Right lobe of liver (tissue), 6 donors: ENCODE data around the gene CDCA7L. TPM values are rescaled to one million over a fixed set of nuclear protein-coding genes. Genes with fewer than 3 reads are reported as not detected.

Experiments
- ATAC-seq, 4 donors: fragments of 200-7000 bp; cut with Tn5 transposase; one replicate each; pipeline ENCODE4 v1.9.1; 2020; ENCODE audit warnings: mild to moderate bottlenecking in 4 of 4, moderate library complexity in 4 of 4
- DNase-seq, 3 donors: peaks; one replicate each; pipeline ENCODE4 v3.0.0-alpha.2; 2020
- H3K27ac ChIP-seq, 3 donors: fragments of 200-600 bp; one replicate each; pipeline ENCODE4 v1.8.0; 2022
- H3K27me3 ChIP-seq, 2 donors: fragments of 200-600 bp; one replicate each; pipeline ENCODE4 v1.8.0; 2022
- H3K36me3 ChIP-seq, 4 donors: fragments of 200-600 bp; sonication (generic) in 1 of 4; one replicate each; pipeline versions ENCODE4 v1.5.1 to v1.8.0; 2017 to 2022; ENCODE audit warnings: control low read depth in 1 of 4
- H3K4me1 ChIP-seq, 4 donors: fragments of 200-600 bp; sonication (generic) in 1 of 4; one replicate each; pipeline versions ENCODE4 v1.5.1 to v1.8.0; 2017 to 2022; ENCODE audit warnings: control low read depth in 1 of 4
- H3K4me3 ChIP-seq, 3 donors: fragments of 200-600 bp; one replicate each; pipeline ENCODE4 v1.8.0; 2022
- H3K9me3 ChIP-seq, 4 donors: fragments of 200-600 bp; sonication (generic) in 1 of 4; one replicate each; pipeline versions ENCODE4 v1.5.1 to v1.8.0; 2017 to 2022; ENCODE audit warnings: control low read depth in 1 of 4
- CTCF ChIP-seq, 4 donors: fragments of 200-600 bp in 3 of 4; fragments of 450-650 bp in 1 of 4; IDR thresholded peaks; one replicate each; pipeline versions ENCODE4 v1.5.1 to v1.8.0; 2016 to 2022; ENCODE audit warnings: antibody characterized with exemption in 4 of 4, mild to moderate bottlenecking in 2 of 4
- POLR2A ChIP-seq: fragments of 450-650 bp; IDR thresholded peaks from one replicate; pipeline ENCODE4 v1.6.1; 2017; ENCODE audit warnings: antibody characterized with exemption, mild to moderate bottlenecking
- whole genome bisulfite sequencing: methylation state at CpG from one replicate; pipeline ENCODE4 v1.1.6; 2018; ENCODE audit warnings: low coverage, low lambda C conversion rate; ENCODE audit not compliant: insufficient coverage; ENCODE audit errors: missing lambda C conversion rate; 5-methylcytosine and 5-hydroxymethylcytosine counted together
- intact Hi-C, 2 donors: fragments of 100-400 bp; cut with DNase I; formaldehyde crosslinking; loops; one replicate each; pipeline versions ENCODE4 v1.11.2 to v1.14.1; 2022
- total RNA-seq, 6 experiments: library from RNA; depleted of rRNA in 2 of 6; stranded (reverse); fragments of >200 nt in 2 of 6; fragmentation: NEBNext Ultra II Directional in 3 of 6; extraction: Animal tissue kit (Norgen Biotek cat#: 25700) in 3 of 6; gene quantifications; one replicate each; pipeline versions ENCODE4 v1.1.0 to v1.2.4, GENCODE V29; 2016 to 2023
- donor health status: DM: no; HTN: yes; CAD: no.
- donor health status: DM: no; HTN: no; CAD: no.
- donor health status: DM: no; HTN: no; CAD: no.
- donor health status: DM: no; HTN: yes; CAD: no.
- donor health status: DM: no; HTN: yes; CAD: no.

The CDCA7L gene
- total RNA-seq, 6 experiments from 2014 or later: 3.3 to 6.0 (median 4.3) TPM

- Histone ChIP-seq H3K4me1 (no peaks in the 10 kb centered on the region), H3K27me3 (no peaks in the 10 kb centered on the region), H3K27ac (no peak overlapping the region), H3K4me3 (no peak overlapping the region), H3K9me3 (no peaks in the 10 kb centered on the region), H3K36me3 (peaks cover 0 to 5% (median 0%) of the 10 kb centered on the region in 4 donors)
- 73% methylated on average over 8 of the region's 8 CpGs for WGBS
- intact Hi-C loops: no loop called here
- no peak for TF ChIP-seq POLR2A
- TF ChIP-seq CTCF (IDR thresholded peaks at IDR 0.05): no peak
- DNase-seq (no peak), ATAC-seq (no peak)
Observed at GRCh38 chr7:21912931-21913780, 32.5 kb downstream of the CDCA7L start.

GRCh38 chr7:21912305-21912704, 33.4 kb downstream of the CDCA7L start:
- WGBS: 93% methylated on average over 3 of the region's 7 CpGs
- Histone ChIP-seq H3K4me3 (no peak overlapping the region), H3K4me1 (no peaks in the 10 kb centered on the region), H3K27ac (no peak overlapping the region), H3K27me3 (no peaks in the 10 kb centered on the region), H3K36me3 (peaks cover 0 to 11% (median 3%) of the 10 kb centered on the region in 4 donors), H3K9me3 (no peaks in the 10 kb centered on the region)
- no peak for TF ChIP-seq POLR2A
- TF ChIP-seq CTCF (IDR thresholded peaks at IDR 0.05): no peak
- DNase-seq (no peak), ATAC-seq (no peak)
- intact Hi-C loops: no loop called here

- H3K4me3 ChIP-seq: no peak overlapping the region
- no peak overlapping the region for H3K27ac ChIP-seq
- TF ChIP-seq CTCF (IDR thresholded peaks at IDR 0.05) (no peak), POLR2A (no peak)
- no peaks in the 10 kb centered on the region for H3K27me3 ChIP-seq
- 85% methylated on average over 8 of the region's 8 CpGs for WGBS
- ATAC-seq (no peak), DNase-seq (no peak)
- H3K36me3 ChIP-seq: peaks cover 0 to 9% (median 3%) of the 10 kb centered on the region in 4 donors
- no peaks in the 10 kb centered on the region for H3K4me1 ChIP-seq
- intact Hi-C loops: no loop called here
- H3K9me3 ChIP-seq: no peaks in the 10 kb centered on the region
Observed at GRCh38 chr7:21911341-21911875, 34.3 kb downstream of the CDCA7L start.

GRCh38 chr7:21910253-21910652, 35.4 kb downstream of the CDCA7L start:
- TF ChIP-seq POLR2A (no peak), CTCF (IDR thresholded peaks at IDR 0.05) (no peak)
- ATAC-seq (no peak), DNase-seq (no peak)
- H3K4me3 ChIP-seq: no peak overlapping the region
- H3K4me1 ChIP-seq: no peaks in the 10 kb centered on the region
- intact Hi-C loops: no loop called here
- peaks cover 0 to 15% (median 5%) of the 10 kb centered on the region in 4 donors for H3K36me3 ChIP-seq
- WGBS: 77% methylated on average over 6 of the region's 6 CpGs
- no peaks in the 10 kb centered on the region for H3K27me3 ChIP-seq
- H3K27ac ChIP-seq: no peak overlapping the region
- H3K9me3 ChIP-seq: no peaks in the 10 kb centered on the region
